WERI-Rb-1 (cell line): ENCODE results near the gene TIMM17B.

Experiments used
- DNase-seq: peaks from one replicate; pipeline ENCODE4 v3.0.0-alpha.2; 2020
- H3K27ac ChIP-seq: fragments of 250-450 bp; sonication (Bioruptor Pico); 2 replicates; pipeline ENCODE4 v1.5.1; 2020; ENCODE audit warnings: mild to moderate bottlenecking, moderate library complexity
- H3K27me3 ChIP-seq: fragments of 250-450 bp; sonication (Bioruptor Pico); 2 replicates; pipeline ENCODE4 v1.5.1; 2021; ENCODE audit warnings: mild to moderate bottlenecking, low read depth, moderate library complexity; ENCODE audit not compliant: insufficient read depth, severe bottlenecking
- H3K36me3 ChIP-seq: fragments of 250-450 bp; sonication (Bioruptor Pico); 2 replicates; pipeline ENCODE4 v1.5.1; 2020; ENCODE audit warnings: mild to moderate bottlenecking, moderate library complexity
- H3K4me3 ChIP-seq: 2 replicates; pipeline ENCODE4 v1.5.1; 2011; ENCODE audit warnings: low read depth, mild to moderate bottlenecking, control low read depth, low read length
- H3K9me3 ChIP-seq: fragments of 250-450 bp; sonication (Bioruptor Pico); 2 replicates; pipeline ENCODE4 v1.5.1; 2021; ENCODE audit warnings: mild to moderate bottlenecking, moderate library complexity; ENCODE audit not compliant: severe bottlenecking
- CTCF ChIP-seq: IDR thresholded peaks from 2 replicates; pipeline ENCODE4 v1.5.1; 2011; ENCODE audit warnings: low read depth, mild to moderate bottlenecking, control low read depth, inconsistent platforms, low read length

Gene TIMM17B

GRCh38 chrX:48897625-48898306 is at the start of gene TIMM17B, which contains the start of gene PQBP1:
Gene TIMM17B (minus strand): TSS chrX:48897768. CDS start chrX:48897749, 19 bp downstream.
Gene PQBP1 (plus strand): TSS chrX:48897930. CDS start chrX:48898510, 580 bp downstream.
- no peaks in the 10 kb centered on the region for H3K9me3 ChIP-seq
- TF ChIP-seq CTCF: no peak
- H3K4me3 ChIP-seq: peak within 1 kb of the TSS; percentile 82
- peaks cover 8% of the 10 kb centered on the region for H3K27me3 ChIP-seq
- H3K36me3 ChIP-seq: peaks cover 24% of the 10 kb centered on the region
- DNase-seq: peak; percentile 90
- peak within 1 kb of the TSS; percentile 93 for H3K27ac ChIP-seq

GRCh38 chrX:48945517-48946348 is 48.2 kb upstream of the TIMM17B start:
- Histone ChIP-seq H3K27ac (no peak overlapping the region), H3K27me3 (peaks cover 3% of the 10 kb centered on the region), H3K9me3 (no peaks in the 10 kb centered on the region), H3K36me3 (peaks cover 9% of the 10 kb centered on the region), H3K4me3 (no peak overlapping the region)
- TF ChIP-seq CTCF: peak; percentile 82
- peak; percentile 61 for DNase-seq

GRCh38 chrX:48942895-48943294 is 45.3 kb upstream of the TIMM17B start:
- Histone ChIP-seq H3K4me3 (no peak overlapping the region), H3K9me3 (no peaks in the 10 kb centered on the region), H3K27me3 (peaks cover 3% of the 10 kb centered on the region), H3K27ac (no peak overlapping the region), H3K36me3 (peaks cover 9% of the 10 kb centered on the region)
- DNase-seq: no peak
- TF ChIP-seq CTCF: no peak

- H3K27me3 ChIP-seq: peaks cover 1% of the 10 kb centered on the region
- TF ChIP-seq CTCF: no peak
- peaks cover 12% of the 10 kb centered on the region for H3K36me3 ChIP-seq
- H3K27ac ChIP-seq: no peak overlapping the region
- no peak for DNase-seq
- no peak overlapping the region for H3K4me3 ChIP-seq
- no peaks in the 10 kb centered on the region for H3K9me3 ChIP-seq
Measured at GRCh38 chrX:48940404-48940955, 42.9 kb upstream of the TIMM17B start.

- Histone ChIP-seq H3K4me3 (no peak overlapping the region), H3K27me3 (no peaks in the 10 kb centered on the region), H3K27ac (no peak overlapping the region), H3K36me3 (peaks cover 12% of the 10 kb centered on the region), H3K9me3 (no peaks in the 10 kb centered on the region)
- no peak for DNase-seq
- no peak for TF ChIP-seq CTCF
Measured at GRCh38 chrX:48939524-48940228, 42.1 kb upstream of the TIMM17B start.
